GM12875 (cell line): ENCODE results near the gene RFLNA.

ENCODE experiments used
- H3K4me3 ChIP-seq: one replicate; pipeline ENCODE4 v1.5.1; 2011; ENCODE audit warnings: low read depth, low read length, control low read depth
- CTCF ChIP-seq: IDR thresholded peaks from 2 replicates; pipeline ENCODE4 v1.5.1; 2011; ENCODE audit warnings: low read depth, mild to moderate bottlenecking, control low read depth, inconsistent platforms, low read length, moderate library complexity, borderline replicate concordance; ENCODE audit not compliant: insufficient read depth

Gene RFLNA

GRCh38 chr12:124332900-124333299 lies 38.0 kb downstream of the RFLNA start:
- TF ChIP-seq CTCF = no peak
- no peak overlapping the region for H3K4me3 ChIP-seq

GRCh38 chr12:124333724-124334123 lies 38.8 kb downstream of the RFLNA start:
- TF ChIP-seq CTCF = no peak
- H3K4me3 ChIP-seq = no peak overlapping the region

- no peak overlapping the region for H3K4me3 ChIP-seq
- no peak for TF ChIP-seq CTCF
Measured at GRCh38 chr12:124334266-124334665, 39.4 kb downstream of the RFLNA start.

- TF ChIP-seq CTCF = no peak
Measured at GRCh38 chr12:124334976-124335375, 40.1 kb downstream of the RFLNA start.

GRCh38 chr12:124335426-124336183 lies 40.7 kb downstream of the RFLNA start:
- no peak overlapping the region for H3K4me3 ChIP-seq

More at GRCh38 chr12:124334976-124335375, 40.1 kb downstream of the RFLNA start:
- H3K4me3 ChIP-seq = no peak overlapping the region

GRCh38 chr12:124336184-124336437 lies 41.2 kb downstream of the RFLNA start:
- no peak overlapping the region for H3K4me3 ChIP-seq
- no peak for TF ChIP-seq CTCF

More at GRCh38 chr12:124335426-124336183, 40.7 kb downstream of the RFLNA start:
- TF ChIP-seq CTCF = no peak

GRCh38 chr12:124336742-124337520 lies 42.0 kb downstream of the RFLNA start:
- TF ChIP-seq CTCF = no peak
- no peak overlapping the region for H3K4me3 ChIP-seq
